A172 (cell line): ENCODE results near the gene WBP2. TPM values are rescaled to one million over a fixed set of nuclear protein-coding genes. Genes with fewer than 3 reads are reported as not detected.

Experiments used
- DNase-seq: peaks from one replicate; pipeline ENCODE4 v3.0.0-alpha.2; 2015; ENCODE audit warnings: low spot score
- total RNA-seq: library from RNA; depleted of rRNA; stranded (reverse); fragments of >200 nt; shearing (Covaris generic); gene quantifications from 2 replicates; pipeline ENCODE4 v1.2.3, GENCODE V29; 2014

WBP2 gene
- total RNA-seq, 1 experiment from 2014 or later = 68.5 TPM

GRCh38 chr17:75845058-75845711, 9.9 kb downstream of the WBP2 start:
- peak; percentile 93 for DNase-seq

- DNase-seq = peak; percentile 98
Observed at GRCh38 chr17:75844530-75845057, 10.5 kb downstream of the WBP2 start.

GRCh38 chr17:75843577-75844529, 11.3 kb downstream of the WBP2 start, which contains the start of gene UNC13D:
Gene UNC13D (minus strand): TSS chr17:75844404. CDS start chr17:75844337, 67 bp downstream.
- DNase-seq = peak; percentile 76

GRCh38 chr17:75842963-75843576, 12.1 kb downstream of the WBP2 start:
- no peak for DNase-seq

GRCh38 chr17:75842411-75842810, 12.7 kb downstream of the WBP2 start:
- DNase-seq = no peak

GRCh38 chr17:75840799-75841164, 14.4 kb downstream of the WBP2 start:
- peak; percentile 55 for DNase-seq

- DNase-seq = no peak
Observed at GRCh38 chr17:75839942-75840798, 15.0 kb downstream of the WBP2 start.

GRCh38 chr17:75838410-75838809, 16.7 kb downstream of the WBP2 start:
- no peak for DNase-seq

GRCh38 chr17:75837899-75838298, 17.2 kb downstream of the WBP2 start:
- no peak for DNase-seq

GRCh38 chr17:75836605-75837004, 18.5 kb downstream of the WBP2 start:
- no peak for DNase-seq

- no peak for DNase-seq
Observed at GRCh38 chr17:75835654-75835987, 19.5 kb downstream of the WBP2 start.

GRCh38 chr17:75834928-75835653, 20.0 kb downstream of the WBP2 start:
- DNase-seq = no peak

- DNase-seq = no peak
Observed at GRCh38 chr17:75834279-75834920, 20.7 kb downstream of the WBP2 start.

- peak; percentile 51 for DNase-seq
Observed at GRCh38 chr17:75832652-75833400, 22.3 kb downstream of the WBP2 start.

- DNase-seq = peak; percentile 98
Observed at GRCh38 chr17:75832164-75832651, 22.9 kb downstream of the WBP2 start.

GRCh38 chr17:75831032-75831571, 24.0 kb downstream of the WBP2 start:
- no peak for DNase-seq

- no peak for DNase-seq
Observed at GRCh38 chr17:75830164-75831031, 24.7 kb downstream of the WBP2 start.

GRCh38 chr17:75829747-75830146, 25.4 kb downstream of the WBP2 start:
- no peak for DNase-seq
